ENCODE results near the gene SLC6A18. TPM values are rescaled to one million over a fixed set of nuclear protein-coding genes. Genes with fewer than 3 reads are reported as not detected.

The SLC6A18 gene
- total and polyA plus RNA-seq, 2 of the 4 experiments (the other 2 are of a cell fraction): not detected

DNA sequence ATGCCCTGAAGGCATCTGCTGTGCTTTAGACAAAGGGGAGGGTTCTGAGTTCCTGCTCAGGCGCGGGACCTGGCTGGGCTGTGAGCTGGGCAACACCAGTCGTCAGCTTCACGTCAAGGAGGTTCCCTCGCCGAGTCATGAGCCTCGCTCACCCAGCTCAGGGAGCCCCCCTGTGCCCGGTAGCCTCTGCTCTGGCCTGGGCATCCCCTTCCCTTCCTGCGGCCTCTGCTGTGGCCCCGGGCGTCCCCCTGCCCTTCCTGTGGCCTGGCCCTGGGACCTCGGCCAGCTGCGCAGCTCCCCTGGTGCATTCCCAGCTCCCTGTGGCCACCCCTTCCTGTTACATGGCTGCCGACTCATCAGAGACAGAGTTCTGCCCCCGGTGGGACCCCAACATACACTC, 39.8 kb downstream of the SLC6A18 start:
- CTCF ChIA-PET: no interaction called here
- no peak for TF ChIP-seq CEBPB (IDR thresholded peaks at IDR 0.05; ENCODE audit: low read depth, low read length)
- no peak for TF ChIP-seq POLR2A (IDR thresholded peaks at IDR 0.05; ENCODE audit: low read depth, low read length)
- no peak for TF ChIP-seq RAD21 (IDR thresholded peaks at IDR 0.05; ENCODE audit: low read length)
- TF ChIP-seq FOS (IDR thresholded peaks at IDR 0.05; ENCODE audit: low read depth, low read length): no peak
- no peak for TF ChIP-seq MAFK (IDR thresholded peaks at IDR 0.05; ENCODE audit: low read depth, low read length)
- Histone ChIP-seq H3K4me3 (ENCODE audit: insufficient read depth, low read depth, low read length) (no peak overlapping the region), H4K20me1 (ENCODE audit: insufficient read depth, low read length) (no peaks in the 10 kb centered on the region), H3K4me2 (ENCODE audit: low read depth, low read length) (no peak overlapping the region), H3K23ac (ENCODE audit: low read depth, low read length) (no peak overlapping the region), H4K5ac (ENCODE audit: low read depth, low read length) (no peak overlapping the region), H3K14ac (replicated peaks; ENCODE audit: low read depth, low read length) (no peak overlapping the region), H4K8ac (ENCODE audit: low read depth in 2 of 2, low read length in 2 of 2) (no peak overlapping the region), H3K79me1 (ENCODE audit: low read depth in 1 of 2, low read length in 2 of 2) (no peaks in the 10 kb centered on the region), H2BK20ac (ENCODE audit: low read depth, low read length) (no peak overlapping the region), H3K27me3 (ENCODE audit: control insufficient read depth, insufficient read depth, low read length) (no peaks in the 10 kb centered on the region), H3K36me3 (ENCODE audit: control insufficient read depth, insufficient read depth, low read length) (no peaks in the 10 kb centered on the region), H2BK15ac (ENCODE audit: low read depth, low read length) (no peak overlapping the region), H3K4ac (ENCODE audit: low read depth, low read length) (no peak overlapping the region), H3K27ac (ENCODE audit: insufficient read depth, low read length) (no peak overlapping the region), H2AK5ac (ENCODE audit: low read depth, low read length) (no peak overlapping the region), H2BK5ac (ENCODE audit: low read depth, low read length, poor library complexity, severe bottlenecking) (no peak overlapping the region), H2AK9ac (replicated peaks; ENCODE audit: low read depth, low read length, poor library complexity) (no peak overlapping the region), H2BK120ac (ENCODE audit: low read depth, low read length) (no peak overlapping the region), H3K9me1 (ENCODE audit: insufficient read depth, low read length) (no peaks in the 10 kb centered on the region), H2AFZ (replicated peaks; ENCODE audit: low read length, poor library complexity) (no peak overlapping the region), H3K4me1 (ENCODE audit: control insufficient read depth, insufficient read depth, low read length) (no peaks in the 10 kb centered on the region), H4K91ac (ENCODE audit: insufficient read depth, low read depth, low read length) (no peak overlapping the region), H3K56ac (ENCODE audit: extremely low read depth, insufficient read depth, low read length) (no peak overlapping the region), H3K9me3 (ENCODE audit: control insufficient read depth, insufficient read depth, low read length) (peaks cover 46% of the 10 kb centered on the region), H3K18ac (ENCODE audit: low read depth, low read length) (no peak overlapping the region), H3K9ac (ENCODE audit: low read depth, low read length) (no peak overlapping the region)
- BruUV-seq (replicated peaks): no TSS peak
- WGBS, 2 experiments (ENCODE audit: extremely low coverage in 2 of 2, insufficient read length in 1 of 2): 76% methylated on average over 8 of the region's 15 CpGs; no CpG with 5 or more reads in 1 of the 2 experiments
- POLR2A ChIA-PET (ENCODE audit: unreplicated experiment): no interaction called here
- dilution Hi-C loops (cut with HindIII; ENCODE audit: low sequenced_read_pairs, unreplicated experiment) (no loop called here), intact Hi-C loops (cut with micrococcal nuclease) (no loop called here), in situ Hi-C loops (cut with MboI; ENCODE audit: low sequenced_read_pairs) (no loop called here)
- DNase-seq (no peak), ATAC-seq (ENCODE audit: low read depth) (no peak)
